Right atrium auricular region (tissue), 2 donors: ENCODE measurements around the gene ARHGEF3. TPM values are rescaled to one million over a fixed set of nuclear protein-coding genes. Genes with fewer than 3 reads are reported as not detected.
"Not testable (repeated sequence)": the region's sequence is repeated elsewhere in the genome, so short reads cannot be mapped to it uniquely, and the experiment has no call there.

Source experiments
- DNase-seq: peaks from one replicate; pipeline ENCODE4 v3.0.0-alpha.2; 2019; ENCODE audit warnings: low spot score
- H3K27ac ChIP-seq, 2 donors: fragments of 200-600 bp; sonication (generic); 1 replicate in 1 of 2; 2 replicates in 1 of 2; pipeline ENCODE4 v1.5.1; 2016 to 2019
- H3K27me3 ChIP-seq, 2 donors: fragments of 200-600 bp; sonication (generic); one replicate each; pipeline versions ENCODE4 v1.5.1 to v1.6.0; 2017 to 2019
- H3K36me3 ChIP-seq: fragments of 200-600 bp; sonication (generic); one replicate; pipeline ENCODE4 v1.5.1; 2016
- H3K4me1 ChIP-seq, 2 donors: fragments of 200-600 bp; sonication (generic); one replicate each; pipeline versions ENCODE4 v1.5.1 to v1.6.0; 2017 to 2019
- H3K4me3 ChIP-seq, 2 donors: fragments of 200-600 bp; sonication (generic); 1 replicate in 1 of 2; 2 replicates in 1 of 2; pipeline ENCODE4 v1.5.1; 2017 to 2019; ENCODE audit warnings: mild to moderate bottlenecking in 1 of 2, moderate library complexity in 1 of 2
- H3K9me3 ChIP-seq, 2 donors: fragments of 200-600 bp; sonication (generic); one replicate each; pipeline ENCODE4 v1.5.1; 2019
- CTCF ChIP-seq, 2 donors: fragments of 200-600 bp; sonication (generic); IDR thresholded peaks; one replicate each; pipeline ENCODE4 v1.5.1; 2019; ENCODE audit warnings: antibody characterized with exemption in 2 of 2
- total RNA-seq, 2 donors: library from RNA; depleted of rRNA; stranded (reverse); fragments of >200 nt; gene quantifications; one replicate each; pipeline ENCODE4 v1.1.0, GENCODE V29; 2016

Gene ARHGEF3
- total RNA-seq, 2 donors from 2014 or later = 16.1 to 21.7 TPM

- H3K9me3 ChIP-seq = no peaks in the 10 kb centered on the region
- no peak overlapping the region for H3K4me3 ChIP-seq
- no peak for DNase-seq
- peaks cover 0 to 57% of the 10 kb centered on the region in 2 donors for H3K4me1 ChIP-seq
- H3K27me3 ChIP-seq = no peaks in the 10 kb centered on the region
- H3K27ac ChIP-seq = peak overlapping the region; percentile 49 to 60
- peaks cover 1% of the 10 kb centered on the region for H3K36me3 ChIP-seq
- TF ChIP-seq CTCF (IDR thresholded peaks at IDR 0.05) = no peak
These were observed 43.2 kb downstream of the ARHGEF3 start for GRCh38 chr3:56758539-56758981.

GRCh38 chr3:56758042-56758441, 43.7 kb downstream of the ARHGEF3 start:
- Histone ChIP-seq H3K27ac (peak overlapping the region; percentile 49 to 60), H3K4me1 (peaks cover 0 to 53% of the 10 kb centered on the region in 2 donors)
- not testable (repeated sequence) for DNase-seq, H3K36me3 ChIP-seq, H3K27me3 ChIP-seq, H3K4me3 ChIP-seq, H3K9me3 ChIP-seq

GRCh38 chr3:56754741-56755417, 46.9 kb downstream of the ARHGEF3 start:
- H3K9me3 ChIP-seq = no peaks in the 10 kb centered on the region
- no peak overlapping the region for H3K4me3 ChIP-seq
- DNase-seq = no peak
- peaks cover 0 to 36% of the 10 kb centered on the region in 2 donors for H3K4me1 ChIP-seq
- H3K36me3 ChIP-seq = peaks cover 16% of the 10 kb centered on the region
- TF ChIP-seq CTCF (IDR thresholded peaks at IDR 0.05) = no peak
- H3K27ac ChIP-seq = peak overlapping the region; percentile 15 to 56
- H3K27me3 ChIP-seq = no peaks in the 10 kb centered on the region

- H3K36me3 ChIP-seq = peaks cover 17% of the 10 kb centered on the region
- H3K27me3 ChIP-seq = no peaks in the 10 kb centered on the region
- no peaks in the 10 kb centered on the region for H3K9me3 ChIP-seq
- no peak overlapping the region for H3K27ac ChIP-seq
- no peak for TF ChIP-seq CTCF (IDR thresholded peaks at IDR 0.05)
- H3K4me3 ChIP-seq = no peak overlapping the region
- H3K4me1 ChIP-seq = peaks cover 0 to 37% of the 10 kb centered on the region in 2 donors
- no peak for DNase-seq
These were observed 48.4 kb downstream of the ARHGEF3 start for GRCh38 chr3:56753206-56753820.

- H3K36me3 ChIP-seq = peaks cover 17% of the 10 kb centered on the region
- no peak for DNase-seq
- H3K4me1 ChIP-seq = peaks cover 0 to 34% of the 10 kb centered on the region in 2 donors
- no peak for TF ChIP-seq CTCF (IDR thresholded peaks at IDR 0.05)
- H3K27ac ChIP-seq = no peak overlapping the region
- H3K27me3 ChIP-seq = no peaks in the 10 kb centered on the region
- no peak overlapping the region for H3K4me3 ChIP-seq
- H3K9me3 ChIP-seq = no peaks in the 10 kb centered on the region
These were observed 50.6 kb downstream of the ARHGEF3 start for GRCh38 chr3:56751056-56751707.

- TF ChIP-seq CTCF (IDR thresholded peaks at IDR 0.05) = no peak
- H3K27ac ChIP-seq = peak overlapping the region; percentile 46 to 54
- no peaks in the 10 kb centered on the region for H3K27me3 ChIP-seq
- no peaks in the 10 kb centered on the region for H3K9me3 ChIP-seq
- peaks cover 38% of the 10 kb centered on the region for H3K36me3 ChIP-seq
- no peak for DNase-seq
- H3K4me3 ChIP-seq = no peak overlapping the region
- peaks cover 0 to 16% of the 10 kb centered on the region in 2 donors for H3K4me1 ChIP-seq
These were observed 53.0 kb downstream of the ARHGEF3 start for GRCh38 chr3:56748663-56749231.
